ENCODE data around the gene LCN15. TPM values are rescaled to one million over a fixed set of nuclear protein-coding genes. Genes with fewer than 3 reads are reported as not detected.

Gene LCN15
- total and polyA plus RNA-seq, 2 of the 13 experiments (the other 11 are each of a cell fraction or from before 2014, with no cell fraction given), result 1.3 to 53.7 TPM

GRCh38 chr9:136799079-136799853 is 34.9 kb upstream of the LCN15 start (continued):
- TF ChIP-seq TBX2 (CRISPR knock-in tag; IDR thresholded peaks at IDR 0.05; ENCODE audit: borderline replicate concordance) (peak; percentile 31; the same call in 1 of the 2 replicates), ESRRA (CRISPR knock-in tag; IDR thresholded peaks at IDR 0.05; ENCODE audit: low read depth) (peak; percentile 37; the same call in 1 of the 2 replicates), ZFYVE20 (CRISPR knock-in tag; IDR thresholded peaks at IDR 0.05; ENCODE audit: borderline replicate concordance, low read depth) (no peak), ZNF562 (CRISPR knock-in tag; IDR thresholded peaks at IDR 0.05; ENCODE audit: borderline replicate concordance) (no peak), NFATC3 (CRISPR knock-in tag; IDR thresholded peaks at IDR 0.05) (no peak), MZF1 (CRISPR knock-in tag; IDR thresholded peaks at IDR 0.05; ENCODE audit: borderline replicate concordance) (no peak), ZNF652 (CRISPR knock-in tag; IDR thresholded peaks at IDR 0.05; ENCODE audit: borderline replicate concordance, low read depth) (no peak), SMAD1 (CRISPR knock-in tag; IDR thresholded peaks at IDR 0.05; ENCODE audit: borderline replicate concordance, low read depth) (no peak), GRHL1 (CRISPR knock-in tag; conservative IDR thresholded peaks at IDR 0.05) (no peak), MED8 (CRISPR knock-in tag; IDR thresholded peaks at IDR 0.05; ENCODE audit: insufficient replicate concordance) (peak; percentile 94), POLR2AphosphoS5 (IDR thresholded peaks at IDR 0.05; ENCODE audit: low read depth, low read length) (peak; percentile 78), ZC3H4 (CRISPR knock-in tag; IDR thresholded peaks at IDR 0.05; ENCODE audit: borderline replicate concordance) (peak; percentile 41; the same call in 1 of the 2 replicates), FOSL2 (CRISPR knock-in tag; IDR thresholded peaks at IDR 0.05) (peak; percentile 26; the same call in 1 of the 2 replicates), PHF8 (CRISPR knock-in tag; IDR thresholded peaks at IDR 0.05) (peak; percentile 76), ATAD3A (CRISPR knock-in tag; IDR thresholded peaks at IDR 0.05) (no peak), PCBP2 (optimal IDR thresholded peaks at IDR 0.05; ENCODE audit: low read depth, low read length, poor library complexity, severe bottlenecking) (no peak), EP300 (IDR thresholded peaks at IDR 0.05; ENCODE audit: low read depth in 2 of 2, low read length in 2 of 2) (peak in 1 of 2 experiments; percentile 65; a peak in 2 of 4 replicates), EP300 (CRISPR knock-in tag; IDR thresholded peaks at IDR 0.05; ENCODE audit: borderline replicate concordance) (no peak; the same call in 1 of the 2 replicates), ZFP41 (CRISPR knock-in tag; IDR thresholded peaks at IDR 0.05; ENCODE audit: borderline replicate concordance) (no peak), ZNF354B (CRISPR knock-in tag; IDR thresholded peaks at IDR 0.05) (no peak), ZNF709 (CRISPR knock-in tag; IDR thresholded peaks at IDR 0.05) (no peak)
- TF ChIP-seq, protein P1, sequence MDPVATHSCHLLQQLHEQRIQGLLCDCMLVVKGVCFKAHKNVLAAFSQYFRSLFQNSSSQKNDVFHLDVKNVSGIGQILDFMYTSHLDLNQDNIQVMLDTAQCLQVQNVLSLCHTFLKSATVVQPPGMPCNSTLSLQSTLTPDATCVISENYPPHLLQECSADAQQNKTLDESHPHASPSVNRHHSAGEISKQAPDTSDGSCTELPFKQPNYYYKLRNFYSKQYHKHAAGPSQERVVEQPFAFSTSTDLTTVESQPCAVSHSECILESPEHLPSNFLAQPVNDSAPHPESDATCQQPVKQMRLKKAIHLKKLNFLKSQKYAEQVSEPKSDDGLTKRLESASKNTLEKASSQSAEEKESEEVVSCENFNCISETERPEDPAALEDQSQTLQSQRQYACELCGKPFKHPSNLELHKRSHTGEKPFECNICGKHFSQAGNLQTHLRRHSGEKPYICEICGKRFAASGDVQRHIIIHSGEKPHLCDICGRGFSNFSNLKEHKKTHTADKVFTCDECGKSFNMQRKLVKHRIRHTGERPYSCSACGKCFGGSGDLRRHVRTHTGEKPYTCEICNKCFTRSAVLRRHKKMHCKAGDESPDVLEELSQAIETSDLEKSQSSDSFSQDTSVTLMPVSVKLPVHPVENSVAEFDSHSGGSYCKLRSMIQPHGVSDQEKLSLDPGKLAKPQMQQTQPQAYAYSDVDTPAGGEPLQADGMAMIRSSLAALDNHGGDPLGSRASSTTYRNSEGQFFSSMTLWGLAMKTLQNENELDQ (CRISPR knock-in tag; IDR thresholded peaks at IDR 0.05; ENCODE audit: borderline replicate concordance), result no peak
- TF ChIP-seq, protein P2, sequence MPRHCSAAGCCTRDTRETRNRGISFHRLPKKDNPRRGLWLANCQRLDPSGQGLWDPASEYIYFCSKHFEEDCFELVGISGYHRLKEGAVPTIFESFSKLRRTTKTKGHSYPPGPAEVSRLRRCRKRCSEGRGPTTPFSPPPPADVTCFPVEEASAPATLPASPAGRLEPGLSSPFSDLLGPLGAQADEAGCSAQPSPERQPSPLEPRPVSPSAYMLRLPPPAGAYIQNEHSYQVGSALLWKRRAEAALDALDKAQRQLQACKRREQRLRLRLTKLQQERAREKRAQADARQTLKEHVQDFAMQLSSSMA (CRISPR knock-in tag; IDR thresholded peaks at IDR 0.05), result no peak
- TF ChIP-seq, protein P3, sequence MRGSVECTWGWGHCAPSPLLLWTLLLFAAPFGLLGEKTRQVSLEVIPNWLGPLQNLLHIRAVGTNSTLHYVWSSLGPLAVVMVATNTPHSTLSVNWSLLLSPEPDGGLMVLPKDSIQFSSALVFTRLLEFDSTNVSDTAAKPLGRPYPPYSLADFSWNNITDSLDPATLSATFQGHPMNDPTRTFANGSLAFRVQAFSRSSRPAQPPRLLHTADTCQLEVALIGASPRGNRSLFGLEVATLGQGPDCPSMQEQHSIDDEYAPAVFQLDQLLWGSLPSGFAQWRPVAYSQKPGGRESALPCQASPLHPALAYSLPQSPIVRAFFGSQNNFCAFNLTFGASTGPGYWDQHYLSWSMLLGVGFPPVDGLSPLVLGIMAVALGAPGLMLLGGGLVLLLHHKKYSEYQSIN (CRISPR knock-in tag; IDR thresholded peaks at IDR 0.05; ENCODE audit: borderline replicate concordance), result no peak
